ENCODE measurements around the gene AHCYL2. TPM values are rescaled to one million over a fixed set of nuclear protein-coding genes. Genes with fewer than 3 reads are reported as not detected.

The AHCYL2 gene
- total RNA-seq, 1 donor from 2014 or later: 14.7 TPM

- no peaks in the 10 kb centered on the region for H3K36me3 ChIP-seq (ENCODE audit: insufficient read depth, low read length)
- FAIRE-seq: no peak
- peaks cover 3% of the 10 kb centered on the region for H3K36me3 Mint-ChIP-seq (ENCODE audit: low read depth, unreplicated experiment)
- no peaks in the 10 kb centered on the region for H4K20me1 ChIP-seq (ENCODE audit: insufficient read depth, low read length)
- no peak overlapping the region for H3K4me3 ChIP-seq (ENCODE audit: insufficient read depth, low read depth, low read length)
- DNase-seq (ENCODE audit: low read depth): no peak
- H3K27ac Mint-ChIP-seq (ENCODE audit: unreplicated experiment): no peak overlapping the region
- no peak overlapping the region for H2AFZ ChIP-seq (ENCODE audit: low read depth, low read length)
- H3K27me3 ChIP-seq (ENCODE audit: insufficient read depth, low read length): no peaks in the 10 kb centered on the region
- no peaks in the 10 kb centered on the region for H3K9me3 ChIP-seq (ENCODE audit: insufficient read depth, low read depth, low read length)
- no peaks in the 10 kb centered on the region for H3K27me3 Mint-ChIP-seq (ENCODE audit: low read depth, unreplicated experiment)
- no peaks in the 10 kb centered on the region for H3K79me2 ChIP-seq (ENCODE audit: insufficient read depth, low read length)
- peaks cover 2% of the 10 kb centered on the region for H3K9me3 Mint-ChIP-seq (ENCODE audit: unreplicated experiment)
- no peak overlapping the region for H3K27ac ChIP-seq (ENCODE audit: low read depth, low read length)
- H3K4me1 Mint-ChIP-seq (ENCODE audit: low read depth, unreplicated experiment): no peaks in the 10 kb centered on the region
- no peak overlapping the region for H3K4me2 ChIP-seq (ENCODE audit: low read length)
- no peak overlapping the region for H3K9ac ChIP-seq (ENCODE audit: low read length)
- no peaks in the 10 kb centered on the region for H3K4me1 ChIP-seq (ENCODE audit: insufficient read depth, low read length)
- TF ChIP-seq EZH2 (IDR thresholded peaks at IDR 0.05; ENCODE audit: insufficient read depth, low read length): no peak
- no peak for TF ChIP-seq CTCF (IDR thresholded peaks at IDR 0.05; ENCODE audit: insufficient read depth, low read depth, low read length)
- H3K4me3 Mint-ChIP-seq (ENCODE audit: unreplicated experiment): no peak overlapping the region
These were observed 88.5 kb downstream of the AHCYL2 start for GRCh38 chr7:129313282-129313681.

GRCh38 chr7:129315960-129316359, 91.1 kb downstream of the AHCYL2 start:
- no peaks in the 10 kb centered on the region for H3K36me3 ChIP-seq (ENCODE audit: insufficient read depth, low read length)
- no peak for FAIRE-seq
- no peaks in the 10 kb centered on the region for H3K4me1 ChIP-seq (ENCODE audit: insufficient read depth, low read length)
- no peak overlapping the region for H3K27ac Mint-ChIP-seq (ENCODE audit: unreplicated experiment)
- H3K36me3 Mint-ChIP-seq (ENCODE audit: low read depth, unreplicated experiment): peaks cover 1% of the 10 kb centered on the region
- peak; percentile 18 for DNase-seq (ENCODE audit: low read depth)
- TF ChIP-seq CTCF (IDR thresholded peaks at IDR 0.05; ENCODE audit: insufficient read depth, low read depth, low read length): no peak
- no peak for TF ChIP-seq EZH2 (IDR thresholded peaks at IDR 0.05; ENCODE audit: insufficient read depth, low read length)
- H3K9me3 ChIP-seq (ENCODE audit: insufficient read depth, low read depth, low read length): no peaks in the 10 kb centered on the region
- no peak overlapping the region for H3K9ac ChIP-seq (ENCODE audit: low read length)
- no peaks in the 10 kb centered on the region for H3K4me1 Mint-ChIP-seq (ENCODE audit: low read depth, unreplicated experiment)
- H3K27ac ChIP-seq (ENCODE audit: low read depth, low read length): no peak overlapping the region
- no peaks in the 10 kb centered on the region for H3K27me3 ChIP-seq (ENCODE audit: insufficient read depth, low read length)
- peaks cover 2% of the 10 kb centered on the region for H3K9me3 Mint-ChIP-seq (ENCODE audit: unreplicated experiment)
- H3K79me2 ChIP-seq (ENCODE audit: insufficient read depth, low read length): no peaks in the 10 kb centered on the region
- no peak overlapping the region for H2AFZ ChIP-seq (ENCODE audit: low read depth, low read length)
- no peak overlapping the region for H3K4me2 ChIP-seq (ENCODE audit: low read length)
- no peak overlapping the region for H3K4me3 Mint-ChIP-seq (ENCODE audit: unreplicated experiment)
- no peak overlapping the region for H3K4me3 ChIP-seq (ENCODE audit: insufficient read depth, low read depth, low read length)
- H3K27me3 Mint-ChIP-seq (ENCODE audit: low read depth, unreplicated experiment): no peaks in the 10 kb centered on the region
- H4K20me1 ChIP-seq (ENCODE audit: insufficient read depth, low read length): no peaks in the 10 kb centered on the region

- Histone ChIP-seq H3K36me3 (ENCODE audit: insufficient read depth, low read length) (no peaks in the 10 kb centered on the region), H3K9me3 (ENCODE audit: insufficient read depth, low read depth, low read length) (no peaks in the 10 kb centered on the region), H3K4me3 (ENCODE audit: insufficient read depth, low read depth, low read length) (no peak overlapping the region), H4K20me1 (ENCODE audit: insufficient read depth, low read length) (no peaks in the 10 kb centered on the region), H3K4me1 (ENCODE audit: insufficient read depth, low read length) (no peaks in the 10 kb centered on the region), H3K27me3 (ENCODE audit: insufficient read depth, low read length) (no peaks in the 10 kb centered on the region), H3K9ac (ENCODE audit: low read length) (no peak overlapping the region), H3K4me2 (ENCODE audit: low read length) (no peak overlapping the region), H3K27ac (ENCODE audit: low read depth, low read length) (no peak overlapping the region), H3K79me2 (ENCODE audit: insufficient read depth, low read length) (no peaks in the 10 kb centered on the region), H2AFZ (ENCODE audit: low read depth, low read length) (no peak overlapping the region)
- Mint-ChIP-seq H3K4me3 (ENCODE audit: unreplicated experiment) (no peak overlapping the region), H3K36me3 (ENCODE audit: low read depth, unreplicated experiment) (peaks cover 3% of the 10 kb centered on the region), H3K4me1 (ENCODE audit: low read depth, unreplicated experiment) (no peaks in the 10 kb centered on the region), H3K27ac (ENCODE audit: unreplicated experiment) (no peak overlapping the region), H3K27me3 (ENCODE audit: low read depth, unreplicated experiment) (no peaks in the 10 kb centered on the region), H3K9me3 (ENCODE audit: unreplicated experiment) (no peaks in the 10 kb centered on the region)
- FAIRE-seq: no peak
- TF ChIP-seq EZH2 (IDR thresholded peaks at IDR 0.05; ENCODE audit: insufficient read depth, low read length): no peak
- TF ChIP-seq CTCF (IDR thresholded peaks at IDR 0.05; ENCODE audit: insufficient read depth, low read depth, low read length): no peak
- no peak for DNase-seq (ENCODE audit: low read depth)
These were observed 92.6 kb downstream of the AHCYL2 start for GRCh38 chr7:129317450-129317849.

All from astrocyte (in vitro differentiated cells and primary cell).